Epithelial cell of esophagus (primary cell): ENCODE results near the gene FALEC.
"Not testable (repeated sequence)": the region's sequence is repeated elsewhere in the genome, so short reads cannot be mapped to it uniquely, and the experiment has no call there.

Source experiments
- DNase-seq: peaks from one replicate; pipeline ENCODE4 v3.0.0; 2010; ENCODE audit warnings: low read depth
- H3K4me3 ChIP-seq: 2 replicates; pipeline ENCODE4 v1.5.1; 2011; ENCODE audit warnings: mild to moderate bottlenecking, low read length, control low read depth
- TF ChIP-seq, protein P1 (sequence below): IDR thresholded peaks from 2 replicates; pipeline ENCODE4 v1.5.1; 2011; ENCODE audit warnings: low read depth, mild to moderate bottlenecking, low read length, control low read depth, inconsistent platforms; ENCODE audit not compliant: insufficient read depth; ENCODE audit errors: missing control alignments

FALEC gene

DNA sequence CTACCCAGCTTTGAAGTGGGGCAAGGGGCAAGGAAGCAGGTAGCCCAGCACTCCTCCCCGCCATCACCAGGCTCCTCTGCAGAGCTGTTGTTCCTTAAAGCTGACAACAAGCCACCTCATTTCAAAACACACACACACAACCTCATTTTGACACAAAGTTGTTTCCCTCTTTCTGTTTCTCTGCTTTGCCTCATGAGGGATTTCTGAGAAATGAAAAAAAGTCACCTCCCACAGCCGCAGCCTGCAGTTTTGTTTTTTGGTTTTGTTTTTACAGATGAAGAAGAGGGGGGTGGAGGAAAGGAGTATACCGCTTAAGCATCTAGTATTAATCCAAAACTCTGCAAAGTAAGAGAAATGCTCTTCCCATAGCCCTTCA lies 51.8 kb downstream of the FALEC start:
- TF ChIP-seq, protein P1, sequence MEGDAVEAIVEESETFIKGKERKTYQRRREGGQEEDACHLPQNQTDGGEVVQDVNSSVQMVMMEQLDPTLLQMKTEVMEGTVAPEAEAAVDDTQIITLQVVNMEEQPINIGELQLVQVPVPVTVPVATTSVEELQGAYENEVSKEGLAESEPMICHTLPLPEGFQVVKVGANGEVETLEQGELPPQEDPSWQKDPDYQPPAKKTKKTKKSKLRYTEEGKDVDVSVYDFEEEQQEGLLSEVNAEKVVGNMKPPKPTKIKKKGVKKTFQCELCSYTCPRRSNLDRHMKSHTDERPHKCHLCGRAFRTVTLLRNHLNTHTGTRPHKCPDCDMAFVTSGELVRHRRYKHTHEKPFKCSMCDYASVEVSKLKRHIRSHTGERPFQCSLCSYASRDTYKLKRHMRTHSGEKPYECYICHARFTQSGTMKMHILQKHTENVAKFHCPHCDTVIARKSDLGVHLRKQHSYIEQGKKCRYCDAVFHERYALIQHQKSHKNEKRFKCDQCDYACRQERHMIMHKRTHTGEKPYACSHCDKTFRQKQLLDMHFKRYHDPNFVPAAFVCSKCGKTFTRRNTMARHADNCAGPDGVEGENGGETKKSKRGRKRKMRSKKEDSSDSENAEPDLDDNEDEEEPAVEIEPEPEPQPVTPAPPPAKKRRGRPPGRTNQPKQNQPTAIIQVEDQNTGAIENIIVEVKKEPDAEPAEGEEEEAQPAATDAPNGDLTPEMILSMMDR, result no peak
- peak overlapping the region; percentile 31 for H3K4me3 ChIP-seq
- peak; percentile 21 for DNase-seq

DNA sequence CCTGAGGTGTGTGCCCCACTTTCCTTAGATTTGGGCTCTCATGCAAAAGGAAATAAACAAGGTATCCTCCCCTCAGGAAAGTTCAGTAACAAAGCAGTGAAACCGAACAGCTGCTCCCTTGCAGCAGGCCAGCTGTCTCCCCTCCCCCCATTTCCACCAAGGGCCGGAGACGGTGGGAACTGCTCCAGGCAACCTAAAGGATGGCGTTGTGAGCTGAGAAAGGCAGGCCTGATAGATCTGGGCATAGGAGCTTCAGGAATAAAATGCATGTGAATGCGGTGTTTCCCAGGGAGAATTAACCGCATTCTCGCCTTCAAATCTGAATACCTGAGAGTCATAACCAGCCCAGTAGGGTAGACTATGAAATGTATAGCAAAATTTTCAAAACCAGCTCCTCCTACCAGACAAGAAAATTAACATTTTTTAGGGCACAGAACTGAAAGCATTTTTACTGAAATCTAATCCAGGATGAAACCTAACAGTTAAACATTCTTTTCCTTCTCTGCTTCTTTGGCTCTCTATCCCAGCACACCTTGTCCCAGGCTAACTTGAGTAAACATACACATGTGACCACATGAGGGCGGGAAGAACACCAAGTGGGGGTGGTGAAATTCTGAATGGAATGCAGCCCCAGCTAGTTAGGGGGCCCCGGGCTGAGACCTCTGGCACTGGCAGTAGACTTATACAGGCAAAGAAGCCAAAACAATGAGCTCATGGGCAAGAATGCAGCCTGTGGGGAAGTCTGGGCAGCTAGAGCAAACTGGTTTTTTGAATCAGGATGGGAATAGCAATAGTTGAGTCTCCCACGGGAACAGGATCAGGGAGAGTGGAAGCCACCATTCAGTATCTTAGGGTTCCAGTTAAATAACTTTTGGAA lies 52.4 kb downstream of the FALEC start:
- TF ChIP-seq, protein P1, result no peak
- peak; percentile 99 for DNase-seq
- peak overlapping the region; percentile 31 for H3K4me3 ChIP-seq

DNA sequence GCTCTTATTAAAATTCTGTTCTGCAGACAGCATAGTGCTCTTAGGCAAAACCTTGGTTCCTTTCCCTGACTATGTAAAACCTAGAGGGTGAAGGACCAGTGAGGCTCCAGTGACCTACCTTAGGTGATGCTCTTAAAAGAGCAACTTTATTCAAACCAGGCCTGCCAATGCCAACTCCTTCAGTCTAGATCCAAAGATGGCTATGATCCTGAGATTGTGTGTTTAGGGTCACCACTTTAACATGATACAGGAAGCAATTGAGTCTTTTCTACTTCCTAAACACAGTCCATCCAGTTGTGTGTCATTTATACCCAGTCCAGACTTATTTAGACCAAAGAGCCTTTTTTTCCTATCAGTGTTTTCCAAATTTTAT lies 53.0 kb downstream of the FALEC start:
- no peak for DNase-seq
- TF ChIP-seq, protein P1, result no peak
- no peak overlapping the region for H3K4me3 ChIP-seq

DNA sequence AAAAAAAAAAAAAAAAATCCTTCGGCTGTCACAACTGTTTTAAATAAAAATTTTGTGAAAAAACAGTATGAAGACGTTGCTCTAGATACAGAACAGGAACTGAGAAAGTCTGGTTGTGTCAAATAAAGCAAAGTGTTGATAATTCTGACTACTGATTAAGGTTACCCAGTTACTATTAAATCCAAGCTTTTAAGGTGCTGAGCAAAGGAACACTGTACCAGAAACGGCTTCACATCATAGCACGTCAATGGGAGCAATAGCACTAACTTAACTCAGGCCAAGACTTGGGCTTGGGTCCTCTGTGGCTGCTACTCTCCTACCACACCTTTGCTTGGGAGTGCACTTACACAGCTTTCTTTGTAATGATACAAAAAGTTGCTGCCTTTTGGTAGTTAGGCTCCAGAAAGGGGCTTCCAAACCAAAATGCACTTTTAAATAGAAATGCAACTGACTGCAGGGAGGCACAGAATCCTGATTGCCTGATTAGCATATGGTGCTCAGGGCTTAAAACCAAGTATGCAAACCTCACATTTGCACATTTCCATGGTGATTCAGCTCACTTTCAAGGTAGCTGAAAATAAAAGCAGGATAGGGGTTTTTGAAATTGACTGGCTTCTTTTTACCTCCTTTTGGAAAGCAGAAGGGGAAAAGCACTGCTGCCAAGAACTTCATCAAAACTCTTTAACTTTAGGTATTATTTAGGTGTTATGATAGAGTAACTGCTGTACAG lies 57.5 kb downstream of the FALEC start:
- TF ChIP-seq, protein P1, result no peak
- peak; percentile 34 for DNase-seq
- H3K4me3 ChIP-seq, result no peak overlapping the region

DNA sequence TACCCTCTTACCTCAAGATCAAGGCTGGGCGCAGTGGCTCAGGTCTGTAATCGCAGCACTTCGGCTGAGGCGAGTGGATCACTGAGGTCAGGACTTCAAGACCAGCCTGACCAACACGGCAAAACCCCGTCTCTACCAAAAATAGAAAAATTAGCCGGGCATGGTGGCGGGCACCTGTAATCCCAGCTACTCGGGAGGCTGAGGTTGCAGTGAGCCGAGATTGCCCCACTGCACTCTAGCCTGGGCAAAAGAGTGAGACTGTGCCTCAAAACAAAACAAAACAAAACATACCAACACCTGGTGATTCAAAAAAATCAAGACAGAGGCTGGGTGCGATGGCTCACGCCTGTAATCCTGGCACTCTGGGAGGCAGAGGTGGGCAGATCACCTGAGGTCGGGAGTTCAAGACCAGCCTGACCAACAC lies 58.1 kb downstream of the FALEC start:
- not testable (repeated sequence) for H3K4me3 ChIP-seq, DNase-seq

DNA sequence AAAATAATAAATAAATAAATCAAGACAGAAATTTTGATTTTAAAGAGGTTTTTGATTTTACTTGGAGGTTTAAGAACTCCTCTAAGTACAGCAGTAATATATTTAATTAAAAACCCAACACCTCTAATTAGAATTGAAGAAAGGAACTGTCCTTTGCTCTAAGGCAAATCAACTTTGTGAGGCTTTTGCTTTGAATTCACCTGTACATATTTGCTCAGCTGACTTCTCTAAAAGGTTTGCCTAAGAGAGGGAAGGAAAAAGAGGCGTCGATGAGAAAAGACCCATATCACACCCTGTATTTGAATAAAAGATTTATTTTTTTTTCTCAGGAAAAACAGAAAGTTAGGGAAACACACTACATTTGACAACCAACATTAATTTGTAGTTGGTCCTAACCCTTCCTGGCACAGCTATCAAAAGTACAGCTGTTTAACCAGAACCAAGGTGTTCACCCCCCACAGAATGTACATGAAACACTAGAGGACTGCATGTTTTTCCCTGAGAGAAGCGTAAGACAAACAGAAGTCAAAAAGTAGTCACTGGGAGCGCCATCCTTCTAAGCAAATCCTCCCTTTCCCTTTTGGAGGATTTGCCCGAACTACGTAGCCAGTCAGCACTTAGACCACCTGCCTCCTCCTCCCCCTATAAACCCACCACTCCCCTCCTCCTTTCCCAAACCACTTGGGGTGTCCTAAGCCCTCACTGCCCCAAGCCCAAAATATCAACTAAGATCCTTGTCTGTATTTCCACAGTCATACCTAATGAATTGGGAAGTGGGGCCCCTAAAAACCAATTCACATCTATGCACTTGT lies 58.9 kb downstream of the FALEC start:
- no peak for DNase-seq
- TF ChIP-seq, protein P1, result no peak
- H3K4me3 ChIP-seq, result peak overlapping the region; percentile 98

DNA sequence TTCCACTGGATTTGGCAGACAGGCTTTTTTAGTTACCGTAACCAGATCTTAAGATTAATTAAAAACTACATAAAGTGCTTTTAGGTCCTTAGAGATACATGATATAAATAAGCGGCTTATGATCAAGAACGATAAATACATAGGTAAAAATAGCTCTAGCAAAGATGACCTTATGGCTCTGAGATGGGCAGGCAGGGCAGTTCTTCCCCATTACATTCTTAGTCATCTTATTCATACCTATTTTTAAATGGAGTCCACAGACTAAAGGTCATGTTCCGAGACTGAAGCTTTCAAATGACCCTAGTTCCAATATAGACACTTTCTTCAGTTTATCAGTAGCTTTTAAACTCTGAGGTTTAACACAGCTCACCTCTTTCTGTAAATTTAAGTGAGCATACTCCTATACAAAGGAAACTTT lies 59.5 kb downstream of the FALEC start:
- no peak for DNase-seq
- H3K4me3 ChIP-seq, result peak overlapping the region; percentile 98
- TF ChIP-seq, protein P1, result no peak
